ENCODE data around the gene SMG7. TPM values are rescaled to one million over a fixed set of nuclear protein-coding genes. Genes with fewer than 3 reads are reported as not detected.

SMG7 gene
- total RNA-seq, 1 donor from 2014 or later, result 70.2 TPM

GRCh38 chr1:183466781-183467180, 5.5 kb upstream of the SMG7 start:
- no peak overlapping the region for H3K27ac Mint-ChIP-seq (ENCODE audit: unreplicated experiment)
- DNase-seq (ENCODE audit: low spot score), result no peak
- H3K4me1 Mint-ChIP-seq (ENCODE audit: unreplicated experiment), result peaks cover 11% of the 10 kb centered on the region
- H3K9me3 Mint-ChIP-seq (ENCODE audit: unreplicated experiment), result no peaks in the 10 kb centered on the region
- no peak for TF ChIP-seq CTCF (IDR thresholded peaks at IDR 0.05; ENCODE audit: unreplicated experiment)
- peaks cover 11% of the 10 kb centered on the region for H3K27me3 Mint-ChIP-seq (ENCODE audit: unreplicated experiment)
- peaks cover 7% of the 10 kb centered on the region for H3K36me3 Mint-ChIP-seq (ENCODE audit: low read depth, unreplicated experiment)
- no peak overlapping the region for H3K4me3 Mint-ChIP-seq (ENCODE audit: unreplicated experiment)

GRCh38 chr1:183467687-183468086, 4.6 kb upstream of the SMG7 start:
- Mint-ChIP-seq H3K4me3 (ENCODE audit: unreplicated experiment) (no peak overlapping the region), H3K27me3 (ENCODE audit: unreplicated experiment) (peaks cover 15% of the 10 kb centered on the region), H3K4me1 (ENCODE audit: unreplicated experiment) (peaks cover 9% of the 10 kb centered on the region), H3K9me3 (ENCODE audit: unreplicated experiment) (no peaks in the 10 kb centered on the region), H3K36me3 (ENCODE audit: low read depth, unreplicated experiment) (peaks cover 7% of the 10 kb centered on the region), H3K27ac (ENCODE audit: unreplicated experiment) (no peak overlapping the region)
- TF ChIP-seq CTCF (IDR thresholded peaks at IDR 0.05; ENCODE audit: unreplicated experiment), result no peak
- DNase-seq (ENCODE audit: low spot score), result no peak

- TF ChIP-seq CTCF (IDR thresholded peaks at IDR 0.05; ENCODE audit: unreplicated experiment), result no peak
- Mint-ChIP-seq H3K36me3 (ENCODE audit: low read depth, unreplicated experiment) (peaks cover 12% of the 10 kb centered on the region), H3K27me3 (ENCODE audit: unreplicated experiment) (peaks cover 21% of the 10 kb centered on the region), H3K4me3 (ENCODE audit: unreplicated experiment) (peak overlapping the region; percentile 94), H3K9me3 (ENCODE audit: unreplicated experiment) (no peaks in the 10 kb centered on the region), H3K27ac (ENCODE audit: unreplicated experiment) (peak overlapping the region; percentile 98), H3K4me1 (ENCODE audit: unreplicated experiment) (peaks cover 18% of the 10 kb centered on the region)
- peak; percentile 78 for DNase-seq (ENCODE audit: low spot score)
Measured at GRCh38 chr1:183470147-183470960, 1.9 kb upstream of the SMG7 start.

- no peaks in the 10 kb centered on the region for H3K9me3 Mint-ChIP-seq (ENCODE audit: unreplicated experiment)
- no peak for TF ChIP-seq CTCF (IDR thresholded peaks at IDR 0.05; ENCODE audit: unreplicated experiment)
Measured at GRCh38 chr1:183470961-183471742, 1.1 kb upstream of the SMG7 start.

More at GRCh38 chr1:183470961-183471742, 1.1 kb upstream of the SMG7 start:
- peak overlapping the region; percentile 94 for H3K4me3 Mint-ChIP-seq (ENCODE audit: unreplicated experiment)
- H3K27me3 Mint-ChIP-seq (ENCODE audit: unreplicated experiment), result peaks cover 21% of the 10 kb centered on the region
- peaks cover 18% of the 10 kb centered on the region for H3K4me1 Mint-ChIP-seq (ENCODE audit: unreplicated experiment)
- peak overlapping the region; percentile 98 for H3K27ac Mint-ChIP-seq (ENCODE audit: unreplicated experiment)
- peaks cover 10% of the 10 kb centered on the region for H3K36me3 Mint-ChIP-seq (ENCODE audit: low read depth, unreplicated experiment)
- DNase-seq (ENCODE audit: low spot score), result peak; percentile 77
